GM23248 (cell line): ENCODE measurements around the gene BTBD2. TPM values are rescaled to one million over a fixed set of nuclear protein-coding genes. Genes with fewer than 3 reads are reported as not detected.

Experiments
- DNase-seq: peaks from one replicate; pipeline ENCODE4 v3.0.0-alpha.2; 2015
- H2AFZ ChIP-seq: fragments of 200-600 bp; sonication (generic); 2 replicates; pipeline ENCODE4 v1.6.1; 2016; ENCODE audit warnings: antibody characterized with exemption
- H3F3A ChIP-seq: fragments of 200-600 bp; sonication (generic); 2 replicates; pipeline ENCODE4 v1.6.1; 2016; ENCODE audit warnings: mild to moderate bottlenecking, antibody characterized with exemption, mixed run types; ENCODE audit not compliant: insufficient read depth
- H3K27ac ChIP-seq: fragments of 200-600 bp; sonication (generic); 2 replicates; pipeline ENCODE4 v1.5.1; 2016; ENCODE audit warnings: mild to moderate bottlenecking
- H3K27me3 ChIP-seq: fragments of 200-600 bp; sonication (generic); replicated peaks from 2 replicates; pipeline ENCODE4 v1.6.1; 2016; ENCODE audit warnings: mild to moderate bottlenecking; ENCODE audit not compliant: insufficient read depth
- H3K36me3 ChIP-seq: fragments of 200-600 bp; sonication (generic); 2 replicates; pipeline ENCODE4 v1.6.1; 2016; ENCODE audit warnings: low read depth, mild to moderate bottlenecking
- H3K4me1 ChIP-seq: fragments of 200-600 bp; sonication (generic); 2 replicates; pipeline ENCODE4 v1.6.1; 2016; ENCODE audit warnings: mild to moderate bottlenecking; ENCODE audit not compliant: insufficient read depth
- H3K4me2 ChIP-seq: fragments of 200-600 bp; sonication (generic); one replicate; pipeline ENCODE4 v1.6.1; 2016; ENCODE audit warnings: mild to moderate bottlenecking; ENCODE audit not compliant: unreplicated experiment
- H3K4me3 ChIP-seq: fragments of 200-600 bp; sonication (generic); 2 replicates; pipeline ENCODE4 v1.5.1; 2016; ENCODE audit warnings: mild to moderate bottlenecking
- H3K79me2 ChIP-seq: fragments of 200-600 bp; sonication (generic); 2 replicates; pipeline ENCODE4 v1.6.1; 2016; ENCODE audit warnings: mild to moderate bottlenecking; ENCODE audit not compliant: insufficient read depth
- H3K9ac ChIP-seq: fragments of 200-600 bp; sonication (generic); 2 replicates; pipeline ENCODE4 v1.6.1; 2016; ENCODE audit warnings: mild to moderate bottlenecking
- H3K9me2 ChIP-seq: fragments of 200-600 bp; sonication (generic); 2 replicates; pipeline ENCODE4 v1.6.1; 2016; ENCODE audit warnings: mixed run types, mild to moderate bottlenecking, moderate library complexity; ENCODE audit not compliant: insufficient read depth
- H3K9me3 ChIP-seq: fragments of 200-600 bp; sonication (generic); one replicate; pipeline ENCODE4 v1.6.1; 2017; ENCODE audit warnings: low read depth
- H4K20me1 ChIP-seq: fragments of 200-600 bp; sonication (generic); 2 replicates; pipeline ENCODE4 v1.6.0; 2016; ENCODE audit not compliant: insufficient read depth
- EZH2 ChIP-seq: fragments of 200-600 bp; sonication (generic); IDR thresholded peaks from 2 replicates; pipeline ENCODE4 v1.6.1; 2018; ENCODE audit warnings: antibody characterized with exemption, mild to moderate bottlenecking; ENCODE audit not compliant: insufficient read depth, poor library complexity, severe bottlenecking
- EZH2phosphoT487 ChIP-seq: fragments of 200-600 bp; sonication (generic); IDR thresholded peaks from 2 replicates; pipeline ENCODE4 v1.6.1; 2018; ENCODE audit warnings: antibody characterized with exemption, moderate library complexity, mild to moderate bottlenecking, low read depth; ENCODE audit not compliant: insufficient read depth
- WGBS, 2 experiments: methylation state at CpG; one replicate each; pipeline ENCODE4 v1.1.6; 2015 to 2017; ENCODE audit warnings: low lambda C conversion rate in 2 of 2, low coverage in 1 of 2; ENCODE audit errors: missing lambda C conversion rate in 2 of 2; 5-methylcytosine and 5-hydroxymethylcytosine counted together
- in situ Hi-C: fragments of 300-500 bp; cut with MboI; formaldehyde crosslinking; loops from 2 replicates; pipeline ENCODE4 v1.15.0; 2020
- polyA plus RNA-seq: library from polyadenylated mRNA; unstranded; fragments of >200 nt; fragmentation: Nextera tagmentation; extraction: Ambion mirVana; gene quantifications from 2 replicates; pipeline ENCODE4 v1.2.1, GENCODE V29; 2016
- total RNA-seq: library from RNA; depleted of rRNA; stranded (reverse); fragments of >200 nt; shearing (Covaris generic); gene quantifications from 2 replicates; pipeline ENCODE4 v1.2.3, GENCODE V29; 2014

The BTBD2 gene
- total and polyA plus RNA-seq, 2 experiments from 2014 or later: 6.8 to 69.5 TPM

- peaks cover 65% of the 10 kb centered on the region for H3K79me2 ChIP-seq
- peaks cover 4% of the 10 kb centered on the region; the same call in 1 of the 2 replicates for H4K20me1 ChIP-seq
- TF ChIP-seq EZH2 (no peak), EZH2phosphoT487 (no peak)
- H3K36me3 ChIP-seq: no peaks in the 10 kb centered on the region
- H3K4me1 ChIP-seq: no peaks in the 10 kb centered on the region
- 83 to 84% methylated on average over 31 to 33 of the region's 34 CpGs for WGBS, 2 experiments
- no peaks in the 10 kb centered on the region for H3K27me3 ChIP-seq
- no peak overlapping the region for H3K9ac ChIP-seq
- no peak overlapping the region for H2AFZ ChIP-seq
- DNase-seq: no peak
- H3K9me2 ChIP-seq: no peaks in the 10 kb centered on the region
- H3K27ac ChIP-seq: no peak overlapping the region
- no peaks in the 10 kb centered on the region for H3K9me3 ChIP-seq
- H3K4me2 ChIP-seq: no peak overlapping the region
- no peaks in the 10 kb centered on the region for H3F3A ChIP-seq
- H3K4me3 ChIP-seq: no peak overlapping the region
- in situ Hi-C loops: no loop called here
Observed at GRCh38 chr19:1968279-1969175, 47.0 kb downstream of the BTBD2 start.

GRCh38 chr19:1967087-1967608, 48.4 kb downstream of the BTBD2 start:
- H4K20me1 ChIP-seq: no peaks in the 10 kb centered on the region
- no peak overlapping the region for H3K4me3 ChIP-seq
- H2AFZ ChIP-seq: no peak overlapping the region
- H3K27ac ChIP-seq: no peak overlapping the region
- H3K36me3 ChIP-seq: no peaks in the 10 kb centered on the region
- no peak for DNase-seq
- no peaks in the 10 kb centered on the region for H3F3A ChIP-seq
- peaks cover 65% of the 10 kb centered on the region for H3K79me2 ChIP-seq
- H3K9ac ChIP-seq: no peak overlapping the region
- H3K9me2 ChIP-seq: no peaks in the 10 kb centered on the region
- H3K9me3 ChIP-seq: no peaks in the 10 kb centered on the region
- H3K4me1 ChIP-seq: no peaks in the 10 kb centered on the region
- no peak overlapping the region for H3K4me2 ChIP-seq
- 76 to 78% methylated on average over 18 to 24 of the region's 26 CpGs for WGBS, 2 experiments
- no peak for TF ChIP-seq EZH2
- TF ChIP-seq EZH2phosphoT487: no peak
- no peaks in the 10 kb centered on the region for H3K27me3 ChIP-seq
- in situ Hi-C loops: no loop called here

- Histone ChIP-seq H3K27ac (no peak overlapping the region), H3K9me3 (no peaks in the 10 kb centered on the region), H3K36me3 (no peaks in the 10 kb centered on the region), H3K9me2 (no peaks in the 10 kb centered on the region), H3K4me2 (no peak overlapping the region), H3F3A (no peaks in the 10 kb centered on the region), H3K4me1 (no peaks in the 10 kb centered on the region), H2AFZ (no peak overlapping the region), H3K4me3 (no peak overlapping the region), H3K9ac (no peak overlapping the region), H3K27me3 (no peaks in the 10 kb centered on the region), H4K20me1 (no peaks in the 10 kb centered on the region), H3K79me2 (peaks cover 82% of the 10 kb centered on the region)
- TF ChIP-seq EZH2 (no peak), EZH2phosphoT487 (no peak)
- in situ Hi-C loops: no loop called here
- WGBS, 2 experiments: 96% methylated on average over 23 of the region's 23 CpGs
- no peak for DNase-seq
Observed at GRCh38 chr19:1962674-1963073, 52.8 kb downstream of the BTBD2 start.

- no peak overlapping the region for H2AFZ ChIP-seq
- in situ Hi-C loops: no loop called here
- DNase-seq: no peak
- no peaks in the 10 kb centered on the region for H3K9me2 ChIP-seq
- no peak overlapping the region for H3K27ac ChIP-seq
- H3K9me3 ChIP-seq: no peaks in the 10 kb centered on the region
- H3K4me1 ChIP-seq: no peaks in the 10 kb centered on the region
- no peaks in the 10 kb centered on the region for H3K36me3 ChIP-seq
- H3K4me3 ChIP-seq: no peak overlapping the region
- no peaks in the 10 kb centered on the region for H4K20me1 ChIP-seq
- no peak overlapping the region for H3K4me2 ChIP-seq
- H3K27me3 ChIP-seq: no peaks in the 10 kb centered on the region
- WGBS, 2 experiments: 93 to 95% methylated on average over 33 to 42 of the region's 42 CpGs
- peaks cover 86% of the 10 kb centered on the region for H3K79me2 ChIP-seq
- H3K9ac ChIP-seq: no peak overlapping the region
- no peaks in the 10 kb centered on the region for H3F3A ChIP-seq
- no peak for TF ChIP-seq EZH2phosphoT487
- TF ChIP-seq EZH2: no peak
Observed at GRCh38 chr19:1961000-1961883, 54.3 kb downstream of the BTBD2 start.
